IMR-90 (cell line): Measurements from ENCODE around the gene ATP9B.

Source experiments
- MXI1 ChIP-seq: IDR thresholded peaks from 2 replicates; pipeline ENCODE4 v1.6.1; 2012; ENCODE audit warnings: low read depth, mild to moderate bottlenecking, low read length, moderate library complexity, borderline replicate concordance
- SMC3 ChIP-seq: fragments of 150-350 bp; IDR thresholded peaks from 2 replicates; pipeline ENCODE4 v1.6.1; 2016; ENCODE audit warnings: low read depth, mild to moderate bottlenecking, antibody characterized with exemption, low read length, moderate library complexity
- TF ChIP-seq, protein P1 (sequence below): conservative IDR thresholded peaks from 2 replicates; pipeline ENCODE4 v1.5.1; 2012; ENCODE audit warnings: mild to moderate bottlenecking, low read depth, low read length, improper control_type of control experiment

DNA sequence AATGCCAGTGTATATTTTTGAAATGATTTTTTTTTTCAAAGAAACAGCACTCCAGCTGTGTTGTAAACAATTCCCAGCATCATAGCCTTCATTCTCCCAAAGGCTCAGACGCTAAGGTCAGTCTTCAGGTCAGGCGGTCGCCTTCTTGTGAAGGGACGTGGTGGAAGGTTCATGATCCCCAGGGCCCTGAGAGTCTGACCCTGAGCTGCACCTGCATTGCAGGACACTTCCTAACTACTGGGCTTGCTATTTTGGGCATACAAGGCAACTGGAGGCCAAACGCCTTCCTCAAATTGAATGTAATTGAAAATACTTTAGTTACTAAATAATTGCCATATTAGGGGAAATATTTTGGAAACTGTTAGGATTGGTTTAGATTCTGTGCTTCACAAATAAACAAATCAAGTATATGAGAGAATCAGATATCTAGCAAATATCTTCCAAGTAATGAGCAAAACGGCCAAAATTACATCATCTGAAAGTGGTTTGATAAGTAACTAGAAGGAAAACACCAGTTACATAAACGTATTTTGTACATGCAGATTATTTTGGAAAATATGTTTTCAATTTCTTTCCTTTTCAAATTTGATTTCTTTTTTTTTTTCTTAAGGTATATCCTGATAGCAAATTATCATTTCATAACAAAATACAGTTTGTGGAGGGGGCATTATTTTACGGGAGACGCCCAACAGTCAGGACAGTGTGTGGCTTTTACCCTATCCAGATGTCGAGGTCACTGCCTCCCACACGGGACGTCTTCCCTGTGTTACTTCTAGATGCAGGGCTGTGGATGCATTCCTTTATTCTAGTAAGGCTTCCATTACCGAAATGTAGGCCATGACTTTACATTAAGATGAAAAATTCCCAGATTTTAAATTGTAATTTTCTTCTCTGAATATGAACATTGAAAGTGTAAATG lies 136.0 kb downstream of the ATP9B start:
- TF ChIP-seq MXI1 (no peak), SMC3 (no peak)
- TF ChIP-seq, protein P1, sequence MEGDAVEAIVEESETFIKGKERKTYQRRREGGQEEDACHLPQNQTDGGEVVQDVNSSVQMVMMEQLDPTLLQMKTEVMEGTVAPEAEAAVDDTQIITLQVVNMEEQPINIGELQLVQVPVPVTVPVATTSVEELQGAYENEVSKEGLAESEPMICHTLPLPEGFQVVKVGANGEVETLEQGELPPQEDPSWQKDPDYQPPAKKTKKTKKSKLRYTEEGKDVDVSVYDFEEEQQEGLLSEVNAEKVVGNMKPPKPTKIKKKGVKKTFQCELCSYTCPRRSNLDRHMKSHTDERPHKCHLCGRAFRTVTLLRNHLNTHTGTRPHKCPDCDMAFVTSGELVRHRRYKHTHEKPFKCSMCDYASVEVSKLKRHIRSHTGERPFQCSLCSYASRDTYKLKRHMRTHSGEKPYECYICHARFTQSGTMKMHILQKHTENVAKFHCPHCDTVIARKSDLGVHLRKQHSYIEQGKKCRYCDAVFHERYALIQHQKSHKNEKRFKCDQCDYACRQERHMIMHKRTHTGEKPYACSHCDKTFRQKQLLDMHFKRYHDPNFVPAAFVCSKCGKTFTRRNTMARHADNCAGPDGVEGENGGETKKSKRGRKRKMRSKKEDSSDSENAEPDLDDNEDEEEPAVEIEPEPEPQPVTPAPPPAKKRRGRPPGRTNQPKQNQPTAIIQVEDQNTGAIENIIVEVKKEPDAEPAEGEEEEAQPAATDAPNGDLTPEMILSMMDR = no peak
